Vagina (tissue), 2 donors: ENCODE measurements around the gene NUDT3.

Source experiments
- CTCF ChIP-seq, 3 experiments: fragments of 450-650 bp in 2 of 3; fragments of 200-600 bp in 1 of 3; sonication (generic) in 1 of 3; IDR thresholded peaks; one replicate each; pipeline ENCODE4 v1.5.1; 2017 to 2019; ENCODE audit warnings: antibody characterized with exemption in 3 of 3, mild to moderate bottlenecking in 2 of 3, moderate library complexity in 2 of 3
- POLR2AphosphoS5 ChIP-seq, 2 donors: sonication (generic); formaldehyde crosslinking; IDR thresholded peaks; one replicate each; pipeline ENCODE4 v1.9.0; 2017; ENCODE audit warnings: antibody characterized with exemption in 2 of 2, mild to moderate bottlenecking in 2 of 2, low read depth in 1 of 2; ENCODE audit not compliant: insufficient read depth in 1 of 2

- TF ChIP-seq CTCF (IDR thresholded peaks at IDR 0.05), result no peak
- no peak for TF ChIP-seq POLR2AphosphoS5 (IDR thresholded peaks at IDR 0.05; ENCODE audit: insufficient read depth in 1 of 2, low read depth in 1 of 2)
These were observed 45.2 kb downstream of the NUDT3 start for GRCh38 chr6:34347303-34347702.
